Measurements from ENCODE around the gene IPPK.

IPPK gene

DNA sequence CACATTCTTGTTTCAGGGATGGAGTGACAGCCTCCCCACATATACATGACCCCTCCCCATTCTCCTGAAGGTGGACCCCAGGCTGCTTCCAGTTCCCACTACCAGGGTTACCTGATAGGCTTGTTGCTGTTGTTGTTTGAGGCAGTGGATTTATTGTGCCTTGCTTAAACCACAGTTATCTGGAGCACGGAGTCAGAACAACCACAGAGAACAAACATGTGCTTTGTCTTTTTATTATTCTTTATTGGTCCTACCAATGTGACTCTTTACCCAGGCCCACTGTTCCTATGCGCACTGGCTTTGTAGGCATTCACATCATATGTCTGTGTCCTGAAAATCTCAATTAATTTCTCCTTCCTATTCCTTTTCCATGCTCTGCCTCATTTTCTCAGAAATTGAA, 41.2 kb upstream of the IPPK start:
- TF ChIP-seq, protein P1, sequence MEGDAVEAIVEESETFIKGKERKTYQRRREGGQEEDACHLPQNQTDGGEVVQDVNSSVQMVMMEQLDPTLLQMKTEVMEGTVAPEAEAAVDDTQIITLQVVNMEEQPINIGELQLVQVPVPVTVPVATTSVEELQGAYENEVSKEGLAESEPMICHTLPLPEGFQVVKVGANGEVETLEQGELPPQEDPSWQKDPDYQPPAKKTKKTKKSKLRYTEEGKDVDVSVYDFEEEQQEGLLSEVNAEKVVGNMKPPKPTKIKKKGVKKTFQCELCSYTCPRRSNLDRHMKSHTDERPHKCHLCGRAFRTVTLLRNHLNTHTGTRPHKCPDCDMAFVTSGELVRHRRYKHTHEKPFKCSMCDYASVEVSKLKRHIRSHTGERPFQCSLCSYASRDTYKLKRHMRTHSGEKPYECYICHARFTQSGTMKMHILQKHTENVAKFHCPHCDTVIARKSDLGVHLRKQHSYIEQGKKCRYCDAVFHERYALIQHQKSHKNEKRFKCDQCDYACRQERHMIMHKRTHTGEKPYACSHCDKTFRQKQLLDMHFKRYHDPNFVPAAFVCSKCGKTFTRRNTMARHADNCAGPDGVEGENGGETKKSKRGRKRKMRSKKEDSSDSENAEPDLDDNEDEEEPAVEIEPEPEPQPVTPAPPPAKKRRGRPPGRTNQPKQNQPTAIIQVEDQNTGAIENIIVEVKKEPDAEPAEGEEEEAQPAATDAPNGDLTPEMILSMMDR (IDR thresholded peaks at IDR 0.05; ENCODE audit: low read depth, low read length) = no peak
- no peak overlapping the region for H3K4me3 ChIP-seq (replicated peaks in 1 of 2; ENCODE audit: low read depth in 2 of 2, low read length in 2 of 2)
- DNase-seq (ENCODE audit: low read depth in 2 of 2) = no peak

DNA sequence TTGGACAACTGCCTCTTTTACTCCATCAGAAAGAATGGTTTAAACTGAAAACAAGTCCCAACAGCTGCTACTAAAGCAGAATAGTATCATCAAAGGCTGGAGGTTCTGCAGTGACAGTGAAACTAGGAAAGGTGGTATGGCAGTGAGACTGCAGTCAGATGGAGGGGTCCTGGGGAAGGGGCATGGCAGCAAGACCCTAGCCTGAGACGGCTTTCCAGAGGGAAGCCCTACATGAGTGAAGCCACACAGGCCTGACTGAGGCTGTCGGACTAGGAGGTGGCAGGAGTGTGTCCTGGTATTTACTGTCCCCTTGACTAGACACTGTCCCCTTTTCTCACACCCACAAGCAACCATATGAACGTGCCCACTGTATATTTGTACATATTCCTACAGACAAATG, 40.4 kb upstream of the IPPK start:
- DNase-seq (ENCODE audit: low read depth in 2 of 2) = no peak
- TF ChIP-seq, protein P1 (IDR thresholded peaks at IDR 0.05; ENCODE audit: low read depth, low read length) = no peak
- H3K4me3 ChIP-seq (replicated peaks in 1 of 2; ENCODE audit: low read depth in 2 of 2, low read length in 2 of 2) = no peak overlapping the region

DNA sequence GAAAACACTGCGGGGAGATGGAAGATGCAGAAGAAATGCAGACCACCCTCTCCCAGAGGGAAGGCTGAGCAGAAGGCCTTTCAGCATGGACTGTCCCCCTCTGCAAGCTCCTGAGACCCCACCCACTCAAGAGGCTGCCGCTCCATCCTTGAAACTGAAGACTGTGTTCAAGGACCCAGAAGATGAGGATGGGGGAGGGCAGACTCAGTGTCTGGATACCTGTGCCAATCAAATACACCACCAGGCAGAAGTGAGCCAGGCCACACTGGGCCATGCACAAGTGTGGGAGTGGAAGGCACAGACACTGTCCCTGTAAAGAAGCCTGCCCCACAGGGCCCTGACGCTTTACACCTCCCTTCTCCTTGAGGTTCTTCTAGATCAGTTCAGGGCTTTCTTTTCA, 40.0 kb upstream of the IPPK start:
- H3K4me3 ChIP-seq (replicated peaks in 1 of 2; ENCODE audit: low read depth in 2 of 2, low read length in 2 of 2) = no peak overlapping the region
- TF ChIP-seq, protein P1 (IDR thresholded peaks at IDR 0.05; ENCODE audit: low read depth, low read length) = no peak
- no peak for DNase-seq (ENCODE audit: low read depth in 2 of 2)

DNA sequence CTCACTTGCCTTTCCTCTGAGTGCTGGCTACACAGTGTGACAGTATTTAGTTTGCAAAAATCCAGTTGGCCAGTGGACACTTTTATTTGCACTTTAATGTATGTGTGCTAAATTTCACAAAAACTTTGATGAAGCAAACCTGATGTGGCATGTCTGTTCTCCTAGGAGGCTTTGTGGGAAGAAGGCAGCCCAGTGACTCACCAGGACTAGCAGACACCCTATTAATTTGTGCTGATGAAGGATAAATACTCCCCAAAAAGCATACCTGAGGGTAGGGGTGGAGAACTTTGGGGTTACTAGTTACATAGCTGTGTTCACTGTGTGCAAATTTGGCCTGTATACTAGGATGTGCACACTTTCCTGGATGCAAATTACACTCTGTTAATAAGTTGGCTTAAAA, 39.3 kb upstream of the IPPK start:
- no peak for DNase-seq (ENCODE audit: low read depth in 2 of 2)
- no peak overlapping the region for H3K4me3 ChIP-seq (replicated peaks in 1 of 2; ENCODE audit: low read depth in 2 of 2, low read length in 2 of 2)
- TF ChIP-seq, protein P1 (IDR thresholded peaks at IDR 0.05; ENCODE audit: low read depth, low read length) = no peak

DNA sequence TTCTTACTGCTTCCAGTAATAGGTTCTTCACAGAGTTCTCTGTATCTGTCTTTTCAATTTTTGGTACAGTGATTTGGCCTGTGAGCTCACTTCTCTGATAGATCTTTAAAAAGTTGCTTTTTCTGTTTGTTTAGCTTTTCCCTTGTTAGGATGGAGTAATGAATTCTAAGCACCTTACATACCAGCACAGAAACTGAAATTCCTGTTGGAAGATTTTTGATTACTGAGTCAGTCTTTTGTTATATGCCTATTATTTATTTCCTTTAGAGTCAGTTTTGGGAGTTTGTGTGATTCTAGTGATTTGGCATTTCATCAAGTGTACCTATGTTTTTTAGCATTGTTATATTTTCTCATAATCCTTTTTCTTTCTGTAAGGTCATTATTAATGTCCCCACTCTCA, 37.6 kb upstream of the IPPK start:
- no peak for DNase-seq (ENCODE audit: low read depth in 2 of 2)
- TF ChIP-seq, protein P1 (IDR thresholded peaks at IDR 0.05; ENCODE audit: low read depth, low read length) = no peak
- no peak overlapping the region for H3K4me3 ChIP-seq (replicated peaks in 1 of 2; ENCODE audit: low read depth in 2 of 2, low read length in 2 of 2)

DNA sequence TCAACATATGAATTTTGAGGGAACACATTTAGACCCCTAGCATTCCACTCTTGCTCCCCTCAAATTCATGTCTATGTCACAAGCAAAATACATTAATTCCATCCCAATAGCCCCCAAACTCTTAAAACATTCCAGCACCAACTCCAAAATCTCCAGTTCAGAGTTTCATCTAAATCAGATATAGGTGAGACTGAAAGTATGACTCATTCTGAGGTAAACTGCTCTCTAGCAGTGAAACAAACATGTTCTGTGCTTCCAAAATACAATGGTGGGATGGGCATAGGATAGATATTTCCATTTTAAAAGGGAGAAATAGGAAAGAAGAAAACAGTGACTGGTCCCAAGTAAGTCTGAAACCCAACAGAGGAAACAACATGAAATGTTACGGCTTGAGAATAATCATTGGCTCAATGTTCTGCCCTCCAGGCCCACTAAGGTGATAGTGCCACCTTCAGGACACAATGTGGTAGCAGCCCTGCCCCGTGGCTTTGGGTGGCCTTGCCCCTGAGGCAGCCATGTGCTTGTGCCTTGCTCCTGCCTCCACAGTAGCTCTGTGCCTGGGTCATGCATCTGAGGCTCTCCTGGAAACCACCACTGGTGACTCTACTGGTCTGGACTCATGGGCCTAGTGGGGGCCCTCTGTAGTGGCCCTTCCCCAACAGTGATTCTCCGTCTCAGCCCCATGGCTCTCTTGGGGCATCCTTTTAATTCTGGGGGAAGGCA, 36.4 kb upstream of the IPPK start:
- DNase-seq (ENCODE audit: low read depth in 2 of 2) = peak; percentile 33 to 43
- TF ChIP-seq, protein P1 (IDR thresholded peaks at IDR 0.05; ENCODE audit: low read depth, low read length) = peak; percentile 50
- H3K4me3 ChIP-seq (replicated peaks in 1 of 2; ENCODE audit: low read depth in 2 of 2, low read length in 2 of 2) = no peak overlapping the region

DNA sequence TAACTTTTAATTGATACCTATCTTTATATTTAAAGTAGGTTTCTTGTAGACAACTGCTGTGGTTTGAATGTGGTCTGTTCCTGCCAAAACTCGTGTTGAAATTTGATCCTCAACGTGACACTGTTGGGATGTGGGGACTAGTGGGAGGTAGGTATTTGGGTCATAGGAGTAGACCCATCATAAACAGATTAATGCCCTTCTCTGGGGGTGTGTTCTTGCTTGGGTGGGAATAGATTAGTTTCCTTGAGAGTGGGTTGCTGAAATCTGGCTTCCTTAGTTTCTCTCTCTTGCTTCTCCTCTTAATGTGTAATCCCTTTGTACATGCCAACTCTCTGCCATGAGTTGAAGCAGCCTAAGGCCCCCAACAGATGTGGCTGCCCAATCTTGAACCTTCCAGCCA, 34.6 kb upstream of the IPPK start:
- no peak overlapping the region for H3K4me3 ChIP-seq (replicated peaks in 1 of 2; ENCODE audit: low read depth in 2 of 2, low read length in 2 of 2)
- no peak for DNase-seq (ENCODE audit: low read depth in 2 of 2)
- TF ChIP-seq, protein P1 (IDR thresholded peaks at IDR 0.05; ENCODE audit: low read depth, low read length) = no peak

All from cardiac fibroblast (primary cell).